SH-SY5Y (cell line): Measurements from ENCODE around the gene RWDD1.

ENCODE experiments used
- GATA2 ChIP-seq: IDR thresholded peaks from 2 replicates; pipeline ENCODE4 v1.6.1; 2011; ENCODE audit warnings: mild to moderate bottlenecking, low read depth, low read length
- GATA3 ChIP-seq: IDR thresholded peaks from 2 replicates; pipeline ENCODE4 v1.6.1; 2011; ENCODE audit warnings: low read depth, mild to moderate bottlenecking, low read length, moderate library complexity

The RWDD1 gene

GRCh38 chr6:116570856-116571682 is at the start of gene RWDD1:
Gene RWDD1 (plus strand): TSS chr6:116571504. CDS start chr6:116571583, 79 bp downstream.
- no peak for TF ChIP-seq GATA3
- no peak for TF ChIP-seq GATA2

GRCh38 chr6:116522896-116523295 is 48.4 kb upstream of the RWDD1 start:
- TF ChIP-seq GATA2 (no peak), GATA3 (no peak)

- no peak for TF ChIP-seq GATA2
- TF ChIP-seq GATA3 = no peak
Measured at GRCh38 chr6:116524236-116524635, 47.1 kb upstream of the RWDD1 start.

- TF ChIP-seq GATA2 = no peak
- no peak for TF ChIP-seq GATA3
Measured at GRCh38 chr6:116528133-116528532, 43.2 kb upstream of the RWDD1 start.

GRCh38 chr6:116528780-116529179 is 42.5 kb upstream of the RWDD1 start:
- TF ChIP-seq GATA3 (no peak), GATA2 (no peak)

- TF ChIP-seq GATA2 = no peak
- TF ChIP-seq GATA3 = no peak
Measured at GRCh38 chr6:116529466-116530290, 41.6 kb upstream of the RWDD1 start.

GRCh38 chr6:116530436-116530835 is 40.9 kb upstream of the RWDD1 start:
- no peak for TF ChIP-seq GATA2

GRCh38 chr6:116531675-116532570 is 39.4 kb upstream of the RWDD1 start:
- TF ChIP-seq GATA3 (no peak), GATA2 (no peak)

GRCh38 chr6:116533233-116533957 is 37.9 kb upstream of the RWDD1 start:
- TF ChIP-seq GATA3 (no peak), GATA2 (no peak)

GRCh38 chr6:116535109-116535508 is 36.2 kb upstream of the RWDD1 start:
- TF ChIP-seq GATA2 (no peak), GATA3 (no peak)

GRCh38 chr6:116536216-116536621 is 35.1 kb upstream of the RWDD1 start:
- no peak for TF ChIP-seq GATA3
- TF ChIP-seq GATA2 = no peak

GRCh38 chr6:116542426-116542825 is 28.9 kb upstream of the RWDD1 start:
- TF ChIP-seq GATA2 = no peak

- TF ChIP-seq GATA2 (no peak), GATA3 (no peak)
Measured at GRCh38 chr6:116543149-116543548, 28.2 kb upstream of the RWDD1 start.
